GM19035 (cell line): ENCODE measurements around the gene NXN.
"Not testable (repeated sequence)": the region's sequence is repeated elsewhere in the genome, so short reads cannot be mapped to it uniquely, and the experiment has no call there.

ENCODE experiments used
- ATAC-seq: cut with Tn5 transposase; IDR thresholded peaks from one replicate; pipeline ENCODE4 v1.9.1; 2021; ENCODE audit not compliant: unreplicated experiment

The NXN gene

GRCh38 chr17:981292-981658, 1.7 kb upstream of the NXN start:
- no peak for ATAC-seq

GRCh38 chr17:980406-981291, 1.1 kb upstream of the NXN start:
- no peak for ATAC-seq

- no peak for ATAC-seq
Observed at GRCh38 chr17:979212-979538, 401 bp downstream of the NXN start.

- ATAC-seq = no peak
Observed at GRCh38 chr17:978103-979093, 1.2 kb downstream of the NXN start.

- ATAC-seq = no peak
Observed at GRCh38 chr17:977166-977565, 2.4 kb downstream of the NXN start.

GRCh38 chr17:976312-976711, 3.3 kb downstream of the NXN start:
- ATAC-seq = no peak

GRCh38 chr17:975371-975915, 4.1 kb downstream of the NXN start:
- no peak for ATAC-seq

GRCh38 chr17:974778-975177, 4.8 kb downstream of the NXN start:
- ATAC-seq = not testable (repeated sequence)

GRCh38 chr17:973053-973452, 6.5 kb downstream of the NXN start:
- no peak for ATAC-seq

- ATAC-seq = not testable (repeated sequence)
Observed at GRCh38 chr17:971861-972260, 7.7 kb downstream of the NXN start.

GRCh38 chr17:970364-970763, 9.2 kb downstream of the NXN start:
- no peak for ATAC-seq

- no peak for ATAC-seq
Observed at GRCh38 chr17:969811-970355, 9.7 kb downstream of the NXN start.

GRCh38 chr17:968812-969730, 10.5 kb downstream of the NXN start:
- ATAC-seq = no peak

- ATAC-seq = no peak
Observed at GRCh38 chr17:967122-967521, 12.5 kb downstream of the NXN start.

- no peak for ATAC-seq
Observed at GRCh38 chr17:965311-965989, 14.1 kb downstream of the NXN start.

GRCh38 chr17:964876-965275, 14.7 kb downstream of the NXN start:
- no peak for ATAC-seq

GRCh38 chr17:962670-963069, 16.9 kb downstream of the NXN start:
- no peak for ATAC-seq

GRCh38 chr17:962166-962565, 17.4 kb downstream of the NXN start:
- ATAC-seq = no peak

- no peak for ATAC-seq
Observed at GRCh38 chr17:958712-959451, 20.7 kb downstream of the NXN start.
